ENCODE data around the gene RNF182. TPM values are rescaled to one million over a fixed set of nuclear protein-coding genes. Genes with fewer than 3 reads are reported as not detected.

The RNF182 gene
- total RNA-seq, 2 experiments from 2014 or later = not detected

GRCh38 chr6:14012313-14013030, 87.7 kb downstream of the RNF182 start:
- H3K27ac Mint-ChIP-seq = no peak overlapping the region
- H3K4me1 Mint-ChIP-seq (ENCODE audit: low read depth) = no peaks in the 10 kb centered on the region
- no peaks in the 10 kb centered on the region for H3K36me3 Mint-ChIP-seq (ENCODE audit: low read depth)
- no peak overlapping the region for H3K4me3 Mint-ChIP-seq
- no peaks in the 10 kb centered on the region for H3K9me3 Mint-ChIP-seq
- no peak for TF ChIP-seq CTCF (IDR thresholded peaks at IDR 0.05)
- POLR2A ChIA-PET = no interaction called here
- ATAC-seq = no peak
- peaks cover 9% of the 10 kb centered on the region for H3K27me3 Mint-ChIP-seq
- intact Hi-C loops (cut with micrococcal nuclease) = no loop called here
- DNase-seq = no peak
- CTCF ChIA-PET = interaction anchor here (1.3 kb wide), 1 partner anchor 34 kb away, joined by 3 read pairs; no protein-coding TSS in a partner anchor

- ATAC-seq (no peak), DNase-seq (no peak)
- H3K36me3 Mint-ChIP-seq (ENCODE audit: low read depth) = no peaks in the 10 kb centered on the region
- H3K27ac Mint-ChIP-seq = no peak overlapping the region
- no peaks in the 10 kb centered on the region for H3K4me1 Mint-ChIP-seq (ENCODE audit: low read depth)
- H3K4me3 Mint-ChIP-seq = no peak overlapping the region
- no peaks in the 10 kb centered on the region for H3K9me3 Mint-ChIP-seq
- ChIA-PET CTCF (no interaction called here), POLR2A (no interaction called here)
- TF ChIP-seq CTCF (IDR thresholded peaks at IDR 0.05) = no peak
- peaks cover 9% of the 10 kb centered on the region for H3K27me3 Mint-ChIP-seq
- intact Hi-C loops (cut with micrococcal nuclease) = no loop called here
Measured at GRCh38 chr6:14015964-14016363, 91.2 kb downstream of the RNF182 start.

- H3K9me3 Mint-ChIP-seq = no peaks in the 10 kb centered on the region
- intact Hi-C loops (cut with micrococcal nuclease) = no loop called here
- H3K27ac Mint-ChIP-seq = no peak overlapping the region
- no peak overlapping the region for H3K4me3 Mint-ChIP-seq
- no peaks in the 10 kb centered on the region for H3K36me3 Mint-ChIP-seq (ENCODE audit: low read depth)
- H3K27me3 Mint-ChIP-seq = peaks cover 9% of the 10 kb centered on the region
- H3K4me1 Mint-ChIP-seq (ENCODE audit: low read depth) = no peaks in the 10 kb centered on the region
- POLR2A ChIA-PET = no interaction called here
- DNase-seq (no peak), ATAC-seq (no peak)
- TF ChIP-seq CTCF (IDR thresholded peaks at IDR 0.05) = no peak
- CTCF ChIA-PET = no interaction called here
Measured at GRCh38 chr6:14016432-14016831, 91.7 kb downstream of the RNF182 start.

- ChIA-PET CTCF (interaction anchor here (0.8 kb wide), 1 partner anchor 29 kb away, joined by 4 read pairs; no protein-coding TSS in a partner anchor), POLR2A (no interaction called here)
- H3K27me3 Mint-ChIP-seq = peaks cover 7% of the 10 kb centered on the region
- H3K9me3 Mint-ChIP-seq = no peaks in the 10 kb centered on the region
- intact Hi-C loops (cut with micrococcal nuclease) = no loop called here
- DNase-seq = no peak
- H3K4me3 Mint-ChIP-seq = no peak overlapping the region
- no peak for ATAC-seq
- no peaks in the 10 kb centered on the region for H3K36me3 Mint-ChIP-seq (ENCODE audit: low read depth)
- TF ChIP-seq CTCF (IDR thresholded peaks at IDR 0.05) = no peak
- H3K4me1 Mint-ChIP-seq (ENCODE audit: low read depth) = no peaks in the 10 kb centered on the region
- H3K27ac Mint-ChIP-seq = no peak overlapping the region
Measured at GRCh38 chr6:14016935-14017625, 92.3 kb downstream of the RNF182 start.
